HG02840 (cell line): Measurements from ENCODE around the gene CREBZF.

ENCODE experiments used
- ATAC-seq: cut with Tn5 transposase; IDR thresholded peaks from one replicate; pipeline ENCODE4 v1.9.1; 2021; ENCODE audit warnings: mild to moderate bottlenecking, moderate library complexity, moderate number of reproducible peaks; ENCODE audit not compliant: unreplicated experiment, low FRiP score

Gene CREBZF

GRCh38 chr11:85664615-85665481 is at the start of gene CREBZF:
Gene CREBZF, minus strand, starts transcription at chr11:85665129. Its CDS starts 254 bp downstream, at chr11:85664875.
- peak; percentile 92 for ATAC-seq

- no peak for ATAC-seq
These were observed 48.0 kb upstream of the CREBZF start for GRCh38 chr11:85712953-85713352.

- ATAC-seq: no peak
These were observed 46.0 kb upstream of the CREBZF start for GRCh38 chr11:85710917-85711316.

GRCh38 chr11:85709941-85710702 is 45.2 kb upstream of the CREBZF start:
- ATAC-seq: no peak

GRCh38 chr11:85705800-85706199 is 40.9 kb upstream of the CREBZF start:
- no peak for ATAC-seq

GRCh38 chr11:85704967-85705366 is 40.0 kb upstream of the CREBZF start:
- no peak for ATAC-seq

GRCh38 chr11:85699957-85700741 is 35.2 kb upstream of the CREBZF start:
- ATAC-seq: peak; percentile 84

- no peak for ATAC-seq
These were observed 33.3 kb upstream of the CREBZF start for GRCh38 chr11:85698195-85698594.

- ATAC-seq: no peak
These were observed 32.8 kb upstream of the CREBZF start for GRCh38 chr11:85697747-85698146.

- ATAC-seq: no peak
These were observed 30.6 kb upstream of the CREBZF start for GRCh38 chr11:85695546-85695945.

- ATAC-seq: no peak
These were observed 29.6 kb upstream of the CREBZF start for GRCh38 chr11:85694385-85694980.

- no peak for ATAC-seq
These were observed 21.0 kb upstream of the CREBZF start, which contains the start of gene CCDC89 for GRCh38 chr11:85685820-85686459. Gene CCDC89, minus strand, starts transcription at chr11:85686195. Its CDS starts 65 bp downstream, at chr11:85686130.

- ATAC-seq: no peak
These were observed 20.3 kb upstream of the CREBZF start for GRCh38 chr11:85685125-85685819.

- ATAC-seq: peak; percentile 92
These were observed 17.7 kb upstream of the CREBZF start for GRCh38 chr11:85682330-85683305.

GRCh38 chr11:85680897-85681296 is 16.0 kb upstream of the CREBZF start:
- ATAC-seq: no peak

GRCh38 chr11:85679576-85679975 is 14.6 kb upstream of the CREBZF start:
- no peak for ATAC-seq

- no peak for ATAC-seq
These were observed 8.5 kb upstream of the CREBZF start for GRCh38 chr11:85673393-85673792.
